GM21360 (cell line): Measurements from ENCODE around the gene TAOK2.

Source experiments
- ATAC-seq: cut with Tn5 transposase; IDR thresholded peaks from one replicate; pipeline ENCODE4 v1.9.1; 2021; ENCODE audit warnings: mild to moderate bottlenecking, moderate library complexity; ENCODE audit not compliant: unreplicated experiment

TAOK2 gene

DNA sequence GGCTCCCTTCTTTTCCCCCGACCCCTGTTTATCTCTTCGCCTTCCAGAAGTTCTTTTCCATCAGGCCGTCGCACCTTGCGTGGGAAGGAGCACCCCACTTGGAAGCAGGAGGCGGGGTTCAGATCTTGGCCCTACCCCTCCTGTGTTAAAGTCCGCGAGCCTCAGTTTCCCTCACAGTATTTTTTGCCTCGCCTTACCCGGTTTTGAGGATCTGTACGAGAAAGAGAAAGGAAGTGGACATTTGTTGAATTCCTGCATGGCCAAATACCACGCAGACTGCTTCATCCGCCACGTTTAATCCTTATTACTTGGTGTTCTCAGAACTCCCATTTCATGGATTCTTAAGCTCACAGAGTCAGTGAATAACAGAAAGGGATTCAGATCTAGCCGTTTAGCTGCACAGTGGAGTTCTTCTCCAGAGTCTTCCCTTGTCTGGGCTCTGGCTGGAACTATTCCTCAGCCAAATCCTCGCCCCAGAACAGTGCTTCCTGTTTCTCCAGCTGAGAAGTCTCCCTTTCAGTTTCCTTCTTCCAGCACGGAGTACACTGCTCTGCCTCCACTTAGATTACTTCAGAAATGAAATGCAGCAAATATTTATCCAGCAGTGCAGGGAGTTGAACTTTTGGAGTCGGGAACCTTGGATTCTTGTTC is 11.2 kb upstream of the TAOK2 start:
- ATAC-seq: no peak

DNA sequence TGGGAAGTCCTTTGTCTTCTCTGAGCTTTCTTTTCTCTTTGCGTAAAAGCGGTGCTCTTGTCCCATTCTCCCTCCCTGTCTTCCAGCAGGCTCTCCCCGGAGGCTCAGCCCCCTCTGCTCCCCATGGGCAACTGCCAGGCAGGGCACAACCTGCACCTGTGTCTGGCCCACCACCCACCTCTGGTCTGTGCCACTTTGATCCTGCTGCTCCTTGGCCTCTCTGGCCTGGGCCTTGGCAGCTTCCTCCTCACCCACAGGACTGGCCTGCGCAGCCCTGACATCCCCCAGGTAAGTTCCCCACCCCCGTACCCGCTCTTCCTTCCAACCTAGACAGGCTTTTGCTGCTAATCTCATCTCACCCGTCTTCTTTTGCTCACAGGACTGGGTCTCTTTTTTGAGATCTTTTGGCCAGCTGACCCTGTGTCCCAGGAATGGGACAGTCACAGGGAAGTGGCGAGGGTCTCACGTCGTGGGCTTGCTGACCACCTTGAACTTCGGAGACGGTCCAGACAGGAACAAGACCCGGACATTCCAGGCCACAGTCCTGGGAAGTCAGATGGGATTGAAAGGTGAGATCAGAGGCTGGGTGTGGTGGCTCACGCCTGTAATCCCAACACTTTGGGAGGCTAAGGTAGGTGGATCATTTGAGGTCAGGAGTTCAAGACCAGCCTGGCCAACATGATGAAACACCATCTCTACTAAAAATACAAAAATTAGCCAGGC is 10.5 kb upstream of the TAOK2 start:
- no peak for ATAC-seq

DNA sequence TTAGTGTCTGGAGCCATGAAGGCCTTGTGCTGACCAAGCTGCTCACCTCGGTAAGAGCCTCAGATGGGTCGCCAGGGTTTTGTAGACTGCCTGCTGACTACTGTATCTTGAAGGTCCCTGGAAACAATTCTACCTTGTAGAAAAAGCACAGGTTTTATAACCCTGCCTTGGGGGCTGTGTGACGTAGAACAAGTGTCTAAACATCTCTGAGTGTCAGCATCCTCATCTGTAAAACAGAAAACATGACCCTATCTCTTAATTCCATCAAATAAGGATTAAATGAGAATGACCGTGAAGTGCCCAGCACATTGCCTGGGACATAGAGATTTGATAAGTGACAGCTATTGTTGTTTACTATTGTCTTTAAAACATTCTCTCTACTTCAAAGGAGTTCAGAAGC is 5.5 kb upstream of the TAOK2 start:
- no peak for ATAC-seq

DNA sequence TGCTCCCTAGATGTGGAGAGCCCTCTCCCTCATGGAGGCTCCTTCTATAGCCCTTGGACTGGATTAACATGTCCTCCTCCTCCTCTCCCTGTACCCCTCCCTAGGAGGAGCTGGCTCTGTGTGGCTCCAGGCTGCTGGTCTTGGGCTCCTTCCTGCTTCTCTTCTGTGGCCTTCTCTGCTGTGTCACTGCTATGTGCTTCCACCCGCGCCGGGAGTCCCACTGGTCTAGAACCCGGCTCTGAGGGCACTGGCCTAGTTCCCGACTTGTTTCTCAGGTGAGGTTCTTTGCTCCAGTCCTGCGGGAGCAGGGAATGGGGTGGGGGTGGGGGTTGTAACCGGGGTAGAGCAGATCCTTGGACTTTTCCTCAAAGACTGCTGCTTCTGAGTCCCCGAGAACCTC is 2.4 kb upstream of the TAOK2 start:
- no peak for ATAC-seq

DNA sequence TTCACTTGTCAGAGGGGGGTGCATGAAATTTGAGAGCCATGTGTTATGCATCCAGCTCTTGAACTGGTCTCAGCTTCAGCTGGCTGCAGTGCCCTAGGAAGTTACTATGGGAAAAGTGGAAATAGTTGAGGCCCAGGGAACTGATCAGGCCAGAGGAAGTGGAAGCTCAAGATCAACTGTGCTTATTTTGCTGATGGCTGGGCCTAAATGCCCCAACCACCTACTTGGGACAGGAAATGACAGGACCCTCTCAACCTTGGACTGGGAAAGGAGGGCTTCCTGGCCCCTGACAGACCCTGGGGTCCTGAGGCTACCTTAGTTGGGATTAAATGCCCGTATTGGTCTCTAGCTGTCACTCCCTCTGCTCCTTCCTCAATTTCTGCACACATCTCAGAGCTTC is 1.2 kb upstream of the TAOK2 start:
- ATAC-seq: no peak

DNA sequence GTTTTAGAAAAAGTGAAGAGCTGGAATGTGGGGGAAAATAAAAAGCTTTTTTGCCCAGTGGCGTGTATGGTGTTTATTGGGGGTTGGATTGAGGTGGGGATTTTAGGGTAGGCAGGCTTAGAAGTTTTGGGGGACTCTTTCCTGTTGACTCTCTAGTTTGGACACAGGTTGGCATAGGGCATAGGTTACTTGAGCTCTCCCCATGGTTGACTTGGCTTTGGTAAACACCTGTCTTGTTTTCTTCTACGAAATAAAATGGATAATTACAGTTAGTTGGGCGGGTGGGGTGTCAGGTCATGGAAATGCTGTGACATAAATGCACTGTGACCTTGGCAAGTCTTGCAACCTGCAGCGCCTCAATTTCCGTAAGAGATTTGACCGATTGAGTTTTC is 680 bp upstream of the TAOK2 start:
- ATAC-seq: no peak

DNA sequence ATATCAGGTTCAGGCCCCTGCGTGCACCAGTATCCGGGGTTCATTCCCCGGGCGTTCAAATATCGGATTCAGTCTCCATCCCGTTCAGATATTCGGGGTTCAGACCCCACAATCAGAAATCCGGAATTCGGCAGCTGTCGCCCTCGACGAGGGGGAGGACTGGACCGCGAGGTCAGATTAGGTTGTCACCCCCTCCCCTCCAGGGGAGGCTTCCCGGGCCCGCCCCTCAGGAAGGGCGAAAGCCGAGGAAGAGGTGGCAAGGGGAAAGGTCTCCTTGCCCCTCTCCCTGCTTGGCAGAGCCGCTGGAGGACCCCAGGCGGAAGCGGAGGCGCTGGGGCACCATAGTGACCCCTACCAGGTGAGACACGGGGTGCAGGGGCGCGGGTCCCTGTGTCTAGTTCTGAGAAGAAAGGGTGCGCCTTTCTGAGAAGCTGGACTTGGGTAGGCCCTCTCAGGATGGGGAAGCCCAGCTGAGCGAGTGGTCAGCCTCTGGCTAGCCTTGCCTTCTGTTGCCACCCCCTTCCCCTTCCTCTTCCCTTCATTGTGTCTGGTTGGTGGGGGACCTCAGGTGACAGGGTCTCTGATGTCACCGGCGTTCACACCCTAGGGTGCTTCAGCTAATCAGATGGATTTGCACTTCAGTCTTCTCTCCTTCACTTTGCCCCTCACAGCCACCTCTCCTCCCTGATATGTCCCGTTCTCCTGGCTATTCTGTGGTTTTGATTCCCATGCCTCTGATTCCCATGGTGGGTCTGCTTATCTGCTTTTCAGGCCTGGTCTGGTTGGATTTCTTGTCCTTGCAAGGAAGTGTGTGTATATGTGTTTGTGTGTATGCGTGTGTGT is 844 bp downstream of the TAOK2 start:
- peak; percentile 5 for ATAC-seq

DNA sequence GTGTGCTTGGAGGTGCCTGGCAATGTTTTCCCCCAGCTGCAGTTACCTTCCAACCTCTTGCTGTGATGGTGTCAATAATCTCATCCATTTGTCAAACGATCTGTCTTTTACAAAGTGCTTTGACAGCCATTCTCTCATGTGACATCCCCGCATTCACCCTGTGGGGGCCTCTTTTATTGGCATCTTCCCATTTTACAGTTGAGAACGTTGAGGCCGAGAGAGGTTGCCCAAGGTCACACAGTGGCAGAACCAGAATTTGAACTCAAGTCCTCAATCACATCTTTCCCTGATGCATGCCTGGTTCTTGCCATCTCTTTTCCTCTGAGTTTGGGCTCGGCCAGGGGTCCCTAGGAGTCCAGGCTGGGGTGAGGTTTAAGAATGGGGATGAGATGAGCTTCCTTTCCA is 1.5 kb downstream of the TAOK2 start:
- no peak for ATAC-seq

DNA sequence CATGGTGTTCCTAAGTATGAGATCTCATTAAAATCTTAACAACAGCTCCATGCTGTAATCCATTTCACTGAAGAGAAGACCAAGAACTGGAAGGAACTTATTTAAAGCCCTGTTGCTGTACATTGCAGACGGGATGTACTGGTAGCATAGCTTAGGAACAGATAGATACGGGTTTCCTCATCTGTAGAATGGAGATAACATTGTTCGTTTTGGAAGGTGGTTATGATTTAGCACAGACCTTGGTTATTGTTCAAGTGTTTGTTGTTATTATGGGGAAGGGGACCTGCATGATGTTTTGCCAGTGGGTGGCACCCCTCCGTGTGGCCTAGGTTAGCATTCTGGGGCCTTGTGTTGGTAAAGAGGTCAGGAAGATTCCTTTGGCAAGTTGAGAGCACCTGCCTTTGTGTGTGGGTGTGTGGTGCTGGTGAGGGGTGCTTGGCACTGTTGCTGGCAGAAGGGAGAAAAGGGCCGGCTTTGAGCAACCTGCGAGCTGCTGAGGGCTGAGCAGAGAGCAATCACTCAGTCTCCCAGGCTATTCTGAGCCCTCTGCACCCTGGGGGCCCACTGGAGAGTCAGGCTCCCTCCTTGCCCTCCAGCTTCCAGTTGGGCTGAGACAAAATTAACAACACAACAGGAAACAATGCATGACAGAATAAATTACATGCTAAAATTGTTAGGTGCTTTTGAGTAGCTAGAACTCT is 2.3 kb downstream of the TAOK2 start:
- ATAC-seq: no peak

DNA sequence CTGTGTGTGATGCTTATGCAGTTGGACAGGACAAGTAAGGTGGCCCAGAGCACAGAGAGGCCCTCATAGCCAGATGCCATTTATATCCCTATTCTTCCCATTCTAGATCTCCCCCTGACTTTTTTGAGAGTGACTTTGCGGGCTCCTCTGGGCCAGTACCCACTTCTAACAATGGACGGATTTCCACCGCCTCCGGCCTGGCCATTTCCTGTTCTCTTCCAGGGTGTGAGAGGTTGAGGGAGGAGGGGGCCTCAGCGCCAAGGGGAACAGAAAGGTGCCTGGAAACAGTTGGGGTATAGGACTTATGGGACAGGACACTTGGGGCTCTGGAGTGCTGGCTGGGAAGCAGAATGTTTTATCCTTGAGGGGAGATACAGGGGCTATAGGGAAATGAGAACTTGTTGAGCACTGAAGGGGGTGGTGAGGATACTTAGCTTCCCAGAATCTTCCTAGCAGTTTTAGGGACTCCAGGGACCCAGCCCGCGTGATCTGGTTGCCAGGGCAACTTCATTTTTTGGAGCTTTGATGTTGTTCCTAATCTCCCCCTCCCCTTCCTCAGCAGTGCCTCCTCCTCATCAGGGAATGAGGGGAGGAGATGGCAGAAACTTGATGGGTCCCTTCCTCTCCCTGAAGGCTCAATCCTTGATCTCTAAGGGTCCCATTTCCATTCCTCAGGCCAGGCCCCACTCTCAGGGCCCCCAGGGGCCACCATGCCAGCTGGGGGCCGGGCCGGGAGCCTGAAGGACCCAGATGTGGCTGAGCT is 3.6 kb downstream of the TAOK2 start:
- no peak for ATAC-seq

DNA sequence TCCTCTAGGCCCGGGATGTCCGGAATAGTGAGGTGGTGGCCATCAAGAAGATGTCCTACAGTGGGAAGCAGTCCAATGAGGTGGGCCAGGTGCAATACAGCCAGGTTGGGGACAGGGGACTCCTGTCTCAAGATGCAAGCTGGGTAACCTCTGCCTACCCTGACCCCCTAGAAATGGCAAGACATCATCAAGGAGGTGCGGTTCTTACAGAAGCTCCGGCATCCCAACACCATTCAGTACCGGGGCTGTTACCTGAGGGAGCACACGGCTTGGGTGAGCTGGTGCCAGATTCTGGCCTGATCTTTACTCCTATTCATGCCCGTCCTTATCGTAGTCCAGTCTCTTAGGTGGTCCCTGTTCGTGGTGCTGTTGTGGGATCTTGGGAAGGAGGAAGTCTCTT is 4.4 kb downstream of the TAOK2 start:
- no peak for ATAC-seq

DNA sequence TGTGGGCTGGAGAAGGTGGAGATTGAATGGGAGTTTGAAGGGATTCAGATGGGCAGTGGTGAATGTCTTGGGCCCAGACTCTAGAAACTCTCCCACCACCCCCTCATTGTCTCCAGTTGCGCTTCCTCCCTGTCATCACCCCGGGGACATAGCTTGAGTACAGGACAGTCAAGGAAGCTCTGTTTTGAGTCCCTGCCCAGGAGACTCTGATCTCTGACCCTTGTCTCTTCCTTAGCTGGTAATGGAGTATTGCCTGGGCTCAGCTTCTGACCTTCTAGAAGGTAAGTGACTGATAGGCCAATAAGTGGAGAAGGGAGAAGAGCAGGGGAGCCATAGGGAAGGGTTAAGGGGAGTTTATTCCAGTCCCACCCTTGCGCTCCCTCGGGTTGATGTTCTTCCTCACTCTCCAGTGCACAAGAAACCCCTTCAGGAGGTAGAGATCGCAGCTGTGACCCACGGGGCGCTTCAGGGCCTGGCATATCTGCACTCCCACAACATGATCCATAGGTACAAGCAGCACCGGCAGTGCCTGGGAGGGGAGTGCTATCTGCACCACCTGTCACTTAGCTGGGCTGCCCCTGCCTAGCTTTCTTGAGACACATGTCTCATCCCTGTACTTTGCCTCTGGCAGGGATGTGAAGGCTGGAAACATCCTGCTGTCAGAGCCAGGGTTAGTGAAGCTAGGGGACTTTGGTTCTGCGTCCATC is 5.0 kb downstream of the TAOK2 start:
- ATAC-seq: no peak

DNA sequence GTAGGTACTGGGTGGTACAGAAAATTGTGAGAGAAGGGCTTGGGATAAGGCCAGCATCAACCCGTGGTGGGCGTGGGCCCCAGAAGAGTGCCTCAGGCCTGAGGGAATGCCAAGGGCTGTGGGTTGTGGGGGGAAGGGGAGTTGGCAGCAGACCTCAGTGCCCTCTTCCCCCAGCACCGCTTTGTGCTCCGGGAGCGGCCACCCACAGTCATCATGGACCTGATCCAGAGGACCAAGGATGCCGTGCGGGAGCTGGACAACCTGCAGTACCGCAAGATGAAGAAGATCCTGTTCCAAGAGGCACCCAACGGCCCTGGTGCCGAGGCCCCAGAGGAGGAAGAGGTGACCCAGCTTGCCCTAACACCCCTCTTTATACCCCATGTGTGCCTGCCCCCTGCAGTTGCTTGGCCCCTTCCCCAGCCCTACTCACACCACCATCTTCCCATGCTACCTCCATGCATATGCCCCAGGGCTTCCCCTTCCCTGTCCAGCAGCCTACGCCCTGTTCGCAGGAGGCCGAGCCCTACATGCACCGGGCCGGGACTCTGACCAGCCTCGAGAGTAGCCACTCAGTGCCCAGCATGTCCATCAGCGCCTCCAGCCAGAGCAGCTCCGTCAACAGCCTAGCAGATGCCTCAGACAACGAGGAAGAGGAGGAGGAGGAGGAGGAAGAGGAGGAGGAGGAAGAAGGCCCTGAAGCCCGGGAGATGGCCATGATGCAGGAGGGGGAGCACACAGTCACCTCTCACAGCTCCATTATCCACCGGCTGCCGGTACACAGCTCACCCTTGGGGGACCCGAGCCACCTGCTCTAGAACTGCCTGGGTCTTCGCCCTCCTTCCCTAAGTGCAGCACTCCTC is 9.1 kb downstream of the TAOK2 start:
- no peak for ATAC-seq

DNA sequence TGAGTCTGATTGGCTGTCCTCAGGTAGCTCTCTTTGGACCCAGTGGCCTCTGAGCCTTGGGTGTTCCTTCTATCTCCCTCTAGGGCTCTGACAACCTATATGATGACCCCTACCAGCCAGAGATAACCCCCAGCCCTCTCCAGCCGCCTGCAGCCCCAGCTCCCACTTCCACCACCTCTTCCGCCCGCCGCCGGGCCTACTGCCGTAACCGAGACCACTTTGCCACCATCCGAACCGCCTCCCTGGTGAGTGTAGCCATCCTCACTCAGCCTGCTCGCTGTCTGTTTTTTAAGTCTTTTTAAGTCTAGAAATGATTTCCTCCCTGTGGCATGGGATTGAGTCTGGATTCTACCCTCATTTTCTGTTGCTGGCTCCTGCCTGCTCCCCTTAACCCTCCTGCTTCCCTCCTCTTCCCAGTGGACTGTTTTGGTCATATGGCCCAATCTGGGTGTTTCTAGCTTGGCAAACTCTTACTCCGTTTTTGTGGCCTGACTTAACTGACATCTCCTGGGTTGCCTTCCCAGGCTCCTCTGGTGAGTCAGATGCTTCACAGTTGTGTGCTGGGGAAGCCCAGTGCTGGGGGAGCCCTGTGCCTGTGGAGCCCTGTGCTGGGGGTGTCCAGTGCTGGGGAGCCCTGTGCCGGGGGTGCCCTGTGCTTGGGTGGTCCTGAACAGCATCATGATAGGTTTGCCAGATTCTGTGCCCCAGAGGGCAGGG is 9.9 kb downstream of the TAOK2 start:
- ATAC-seq: no peak

DNA sequence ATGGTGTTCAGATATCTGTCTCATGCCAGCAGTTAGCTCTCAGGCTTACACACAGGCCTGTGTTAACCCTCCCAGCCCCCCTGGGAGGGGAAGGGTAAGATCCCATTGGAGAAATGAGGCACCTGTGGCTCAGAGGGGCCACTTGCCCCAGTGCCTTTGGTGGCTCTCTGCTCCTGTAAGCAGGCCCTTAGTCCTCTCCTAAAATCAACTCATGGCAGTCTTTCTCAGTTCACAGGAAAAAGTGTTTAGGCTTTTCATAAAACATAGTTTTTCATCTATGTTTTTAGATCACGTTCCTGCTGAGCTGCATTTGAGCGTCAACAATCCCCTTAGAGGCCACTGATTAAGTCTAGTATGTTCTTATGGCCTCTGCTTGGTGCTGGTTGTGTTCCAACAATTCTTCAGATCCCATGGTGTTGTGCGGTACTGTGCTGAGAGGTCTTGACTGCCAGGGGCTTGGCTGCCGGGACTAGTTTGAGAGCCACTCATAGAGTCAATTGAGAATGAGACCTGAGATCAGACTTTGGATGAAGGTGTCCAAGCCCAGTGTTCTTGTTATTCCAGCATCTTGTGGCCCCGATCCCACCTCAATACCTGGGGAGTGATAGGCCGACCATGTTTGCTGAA is 10.6 kb downstream of the TAOK2 start:
- no peak for ATAC-seq

DNA sequence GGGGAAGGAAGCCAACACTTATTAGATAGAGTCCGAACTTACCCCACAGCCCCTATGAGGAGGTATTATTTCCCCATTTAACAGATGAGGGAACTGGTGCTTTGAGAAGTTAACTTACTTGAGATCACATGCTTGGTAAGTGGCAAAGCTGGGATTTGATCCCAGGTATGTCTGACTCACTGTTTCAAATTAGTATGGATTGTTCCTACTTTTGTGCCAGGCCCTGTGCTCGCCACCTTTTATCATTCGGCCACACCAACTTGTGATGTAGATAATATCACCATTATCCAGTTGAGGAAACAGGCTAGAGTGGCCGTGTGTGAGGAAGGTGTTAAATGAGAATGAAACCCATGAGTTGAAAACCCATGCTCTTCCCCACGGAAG is 11.1 kb downstream of the TAOK2 start:
- ATAC-seq: no peak

DNA sequence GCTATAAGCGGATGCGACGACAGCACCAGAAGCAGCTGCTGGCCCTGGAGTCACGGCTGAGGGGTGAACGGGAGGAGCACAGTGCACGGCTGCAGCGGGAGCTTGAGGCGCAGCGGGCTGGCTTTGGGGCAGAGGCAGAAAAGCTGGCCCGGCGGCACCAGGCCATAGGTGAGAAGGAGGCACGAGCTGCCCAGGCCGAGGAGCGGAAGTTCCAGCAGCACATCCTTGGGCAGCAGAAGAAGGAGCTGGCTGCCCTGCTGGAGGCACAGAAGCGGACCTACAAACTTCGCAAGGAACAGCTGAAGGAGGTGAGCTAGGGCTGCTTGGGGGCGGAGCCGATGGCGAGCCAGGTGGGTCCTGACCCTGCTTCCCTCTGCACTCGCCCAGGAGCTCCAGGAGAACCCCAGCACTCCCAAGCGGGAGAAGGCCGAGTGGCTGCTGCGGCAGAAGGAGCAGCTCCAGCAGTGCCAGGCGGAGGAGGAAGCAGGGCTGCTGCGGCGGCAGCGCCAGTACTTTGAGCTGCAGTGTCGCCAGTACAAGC is 11.7 kb downstream of the TAOK2 start:
- ATAC-seq: no peak

DNA sequence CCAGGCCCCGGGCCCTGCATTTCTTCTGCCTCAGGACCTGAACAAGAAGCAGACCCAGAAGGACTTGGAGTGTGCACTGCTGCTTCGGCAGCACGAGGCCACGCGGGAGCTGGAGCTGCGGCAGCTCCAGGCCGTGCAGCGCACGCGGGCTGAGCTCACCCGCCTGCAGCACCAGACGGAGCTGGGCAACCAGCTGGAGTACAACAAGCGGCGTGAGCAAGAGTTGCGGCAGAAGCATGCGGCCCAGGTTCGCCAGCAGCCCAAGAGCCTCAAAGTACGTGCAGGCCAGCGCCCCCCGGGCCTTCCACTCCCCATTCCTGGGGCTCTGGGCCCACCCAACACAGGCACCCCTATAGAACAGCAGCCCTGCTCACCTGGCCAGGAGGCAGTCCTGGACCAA is 12.6 kb downstream of the TAOK2 start:
- ATAC-seq: no peak
